GM19324 (cell line): ENCODE measurements around the gene KRTAP4-1.
"Not testable (repeated sequence)": the region's sequence is repeated elsewhere in the genome, so short reads cannot be mapped to it uniquely, and the experiment has no call there.

ENCODE experiments used
- ATAC-seq: cut with Tn5 transposase; IDR thresholded peaks from one replicate; pipeline ENCODE4 v1.9.1; 2021; ENCODE audit warnings: mild to moderate bottlenecking, moderate library complexity; ENCODE audit not compliant: unreplicated experiment, low FRiP score

KRTAP4-1 gene

DNA sequence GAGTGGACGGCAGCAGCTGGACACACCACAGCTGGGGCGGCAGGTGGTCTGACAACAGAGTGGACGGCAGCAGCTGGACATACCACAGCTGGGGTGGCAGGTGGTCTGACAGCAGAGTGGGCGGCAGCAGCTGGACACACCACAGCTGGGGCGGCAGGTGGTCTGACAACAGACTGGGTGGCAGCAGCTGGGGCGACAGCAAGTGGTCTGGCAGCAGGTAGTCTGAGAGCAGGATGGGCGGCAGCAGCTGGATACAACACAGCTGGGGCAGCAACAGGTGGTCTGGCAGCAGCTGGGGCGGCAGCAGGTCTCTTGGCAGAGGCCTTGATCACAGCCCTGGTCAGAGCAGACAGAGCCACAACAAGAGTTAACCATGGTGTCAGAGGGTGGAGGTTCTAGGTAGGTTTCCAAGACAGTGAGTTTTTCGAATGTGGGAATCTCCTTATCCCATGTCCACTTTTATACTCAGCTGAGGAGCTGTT is at the start of gene KRTAP4-1:
Gene KRTAP4-1, minus strand, starts transcription at position 432 of the 482 bp plus-strand sequence. Its CDS starts 57 bp downstream, at position 375.
- no peak for ATAC-seq

- not testable (repeated sequence) for ATAC-seq
Measured at GRCh38 chr17:41232399-41233105, 47.8 kb upstream of the KRTAP4-1 start, which contains the start of gene KRTAP9-3. KRTAP9-3 (plus strand) TSS chr17:41232449; CDS start chr17:41232502, 53 bp downstream.

GRCh38 chr17:41231731-41232130 is 47.0 kb upstream of the KRTAP4-1 start:
- no peak for ATAC-seq

DNA sequence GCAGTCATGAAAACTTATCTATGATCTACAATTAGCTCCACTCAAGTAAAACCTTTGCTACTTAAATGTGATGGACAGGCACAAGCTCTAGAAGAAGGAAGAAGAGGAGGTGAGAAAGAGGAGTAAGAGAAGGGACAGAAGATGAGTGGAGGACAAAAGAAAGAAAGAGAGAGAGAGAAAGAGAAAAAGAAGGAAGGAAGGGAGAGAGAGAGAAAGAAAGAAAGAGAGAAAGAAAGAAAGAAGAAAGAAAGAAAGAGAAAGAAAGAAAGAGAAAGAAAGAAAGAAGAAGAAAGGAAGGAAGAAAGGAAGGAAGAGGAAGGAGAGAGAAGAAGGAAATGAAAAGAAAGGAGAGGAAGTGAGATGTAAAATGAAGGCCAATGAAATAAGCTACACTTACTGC is 45.4 kb upstream of the KRTAP4-1 start:
- ATAC-seq = no peak

- ATAC-seq = not testable (repeated sequence)
Measured at GRCh38 chr17:41226598-41227095, 41.9 kb upstream of the KRTAP4-1 start, which contains the start of gene KRTAP9-2. KRTAP9-2 (plus strand) TSS chr17:41226648; CDS start chr17:41226655, 7 bp downstream.

DNA sequence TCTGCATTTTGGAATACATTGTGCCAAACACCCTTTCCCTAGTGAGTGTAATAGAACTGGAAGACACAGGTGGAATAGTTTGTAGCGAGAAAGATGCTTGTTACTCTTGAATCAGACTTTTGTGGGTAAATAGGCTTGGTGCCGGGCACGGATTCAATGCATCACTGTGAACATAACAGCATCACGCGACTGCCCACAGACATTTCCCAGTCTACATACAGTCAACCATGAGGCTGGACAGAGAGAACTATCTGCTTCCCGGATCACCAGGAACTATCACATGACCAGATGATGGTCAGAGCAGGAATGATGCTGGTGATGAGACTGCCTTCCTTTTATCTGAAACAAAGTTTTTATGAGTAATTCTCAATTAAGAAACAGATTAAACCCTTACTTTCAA is 41.3 kb upstream of the KRTAP4-1 start:
- ATAC-seq = no peak

- ATAC-seq = no peak
Measured at GRCh38 chr17:41223821-41224220, 39.1 kb upstream of the KRTAP4-1 start.

- no peak for ATAC-seq
Measured at GRCh38 chr17:41215681-41216080, 31.0 kb upstream of the KRTAP4-1 start.

DNA sequence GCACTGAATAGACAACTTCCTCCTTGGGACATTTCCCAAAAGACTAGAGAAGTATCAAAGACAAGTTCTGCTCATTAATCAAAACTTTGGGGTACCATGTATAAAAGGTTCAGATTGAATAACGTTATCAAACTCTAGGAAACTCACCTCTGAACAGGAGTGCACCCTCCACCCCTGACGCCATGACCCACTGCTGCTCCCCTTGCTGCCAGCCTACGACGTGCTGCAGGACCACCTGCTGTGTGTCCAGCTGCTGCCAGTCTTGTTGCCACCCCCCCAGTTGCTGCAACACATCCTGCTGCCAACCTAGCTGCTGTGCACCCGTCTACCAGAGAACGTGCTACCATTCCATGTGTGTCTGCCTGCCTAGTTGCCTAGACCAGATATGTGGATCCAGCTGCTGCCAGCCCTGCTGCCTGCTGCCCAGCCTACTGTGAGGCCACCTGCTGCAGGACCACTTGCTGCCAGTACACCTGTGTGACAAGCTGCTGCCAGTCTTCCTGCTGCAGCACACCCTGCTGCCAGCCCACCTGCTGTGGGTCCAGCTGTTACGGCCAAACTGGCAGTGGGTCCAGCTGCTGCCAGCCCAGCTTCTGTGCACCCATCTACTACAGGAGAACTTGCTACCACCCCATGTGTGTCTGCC is 27.9 kb upstream of the KRTAP4-1 start:
- no peak for ATAC-seq

- ATAC-seq = no peak
Measured at GRCh38 chr17:41211845-41212466, 27.2 kb upstream of the KRTAP4-1 start.

DNA sequence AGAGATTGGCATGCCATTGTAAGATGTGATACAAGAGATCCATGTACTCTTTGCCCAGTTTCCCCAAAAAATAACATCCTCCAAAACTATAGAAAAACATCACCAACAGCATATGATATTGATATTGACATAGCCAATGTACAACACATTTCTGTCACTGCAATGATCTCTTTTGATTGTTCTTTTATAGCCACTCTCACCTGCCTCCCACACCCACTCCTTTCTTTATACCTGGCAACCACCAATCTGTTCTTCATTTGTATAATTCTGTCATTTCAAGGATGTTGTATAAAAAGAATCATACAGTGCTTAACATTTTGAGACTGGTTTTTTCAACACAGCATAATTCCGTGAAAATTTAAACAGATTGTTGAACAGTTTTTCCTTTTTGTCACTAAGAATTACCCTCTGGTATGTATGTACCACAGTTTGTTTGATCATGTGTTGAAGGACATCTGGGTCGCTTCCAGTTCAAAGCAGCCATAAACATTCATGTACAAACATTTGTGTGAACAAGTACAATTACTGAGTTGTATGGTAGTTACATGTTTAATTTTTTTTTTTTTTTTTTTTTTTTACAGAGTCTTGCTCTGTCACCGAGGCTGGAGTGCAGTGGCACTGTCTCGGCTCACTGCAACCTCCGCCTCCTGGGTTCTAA is 14.8 kb upstream of the KRTAP4-1 start:
- ATAC-seq = no peak

DNA sequence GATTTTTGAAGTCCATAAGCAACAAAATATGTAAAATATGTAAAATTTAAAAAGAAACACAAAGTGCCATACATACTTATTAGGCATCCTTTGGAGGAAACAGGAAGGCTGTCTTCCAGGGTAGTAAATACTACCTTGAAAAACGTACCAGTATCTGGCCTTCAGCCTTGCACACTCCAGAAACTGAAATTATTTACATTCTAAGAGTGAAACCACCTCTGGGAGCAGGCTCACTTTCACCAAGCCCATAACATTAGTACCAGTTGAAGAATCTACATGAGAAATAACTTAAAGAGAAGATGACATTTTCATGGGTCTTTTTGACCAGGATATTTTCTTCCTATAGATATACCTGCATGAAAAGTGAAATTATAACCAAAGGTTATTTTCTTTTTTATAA is 11.4 kb upstream of the KRTAP4-1 start:
- ATAC-seq = no peak

DNA sequence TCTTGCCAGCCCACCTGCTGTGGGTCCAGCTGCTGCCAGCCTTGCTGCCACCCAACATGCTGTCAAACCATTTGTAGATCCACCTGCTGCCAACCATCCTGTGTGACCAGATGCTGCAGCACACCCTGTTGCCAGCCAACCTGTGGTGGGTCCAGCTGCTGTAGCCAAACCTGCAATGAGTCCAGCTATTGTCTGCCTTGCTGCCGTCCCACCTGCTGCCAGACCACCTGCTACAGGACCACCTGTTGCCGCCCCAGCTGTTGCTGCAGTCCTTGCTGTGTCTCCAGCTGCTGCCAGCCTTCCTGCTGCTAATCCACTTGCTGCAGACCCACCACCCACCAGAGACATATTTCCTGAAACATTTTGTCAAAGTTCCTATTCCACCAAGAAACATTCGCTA is 5.6 kb upstream of the KRTAP4-1 start:
- no peak for ATAC-seq

DNA sequence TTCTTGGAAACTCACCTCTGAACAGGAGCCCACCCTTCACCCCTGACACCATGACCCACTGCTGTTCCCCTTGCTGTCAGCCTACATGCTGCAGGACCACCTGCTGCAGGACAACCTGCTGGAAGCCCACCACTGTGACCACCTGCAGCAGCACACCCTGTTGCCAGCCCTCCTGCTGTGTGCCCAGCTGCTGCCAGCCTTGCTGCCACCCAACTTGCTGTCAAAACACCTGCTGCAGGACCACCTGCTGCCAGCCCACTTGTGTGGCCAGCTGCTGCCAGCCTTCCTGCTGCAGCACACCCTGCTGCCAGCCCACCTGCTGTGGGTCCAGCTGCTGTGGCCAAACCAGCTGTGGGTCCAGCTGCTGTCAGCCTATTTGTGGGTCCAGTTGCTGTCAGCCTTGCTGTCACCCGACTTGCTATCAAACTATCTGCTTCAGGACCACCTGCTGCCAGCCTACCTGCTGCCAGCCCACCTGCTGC is 5.2 kb upstream of the KRTAP4-1 start, which contains the start of gene KRTAP9-1:
Gene KRTAP9-1, plus strand, starts transcription at position 51 of the 482 bp plus-strand sequence. Its CDS starts 0 bp downstream, at position 51.
- ATAC-seq = not testable (repeated sequence)

DNA sequence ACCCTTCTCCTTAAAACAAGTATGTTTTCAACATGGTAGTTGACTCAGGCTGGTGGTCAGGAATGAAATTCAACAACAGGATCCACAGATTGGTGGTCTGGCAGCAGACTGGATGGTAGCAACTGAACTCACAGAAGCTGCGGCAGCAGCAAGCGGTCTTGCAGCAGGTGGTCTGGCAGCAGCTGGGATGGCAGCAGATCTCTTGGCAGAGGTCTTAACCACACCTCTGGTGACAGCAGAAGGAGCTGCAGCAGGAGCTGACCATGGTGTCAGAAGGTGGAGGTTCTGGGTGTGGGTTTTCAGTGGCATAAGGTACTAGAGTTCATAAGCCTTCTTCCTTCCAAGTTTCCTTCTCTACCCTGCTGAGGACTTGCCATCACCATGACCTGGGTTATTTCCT is 2.2 kb upstream of the KRTAP4-1 start:
- ATAC-seq = no peak

GRCh38 chr17:41185001-41185400 is 290 bp upstream of the KRTAP4-1 start:
- ATAC-seq = no peak

- no peak for ATAC-seq
Measured at GRCh38 chr17:41178843-41179616, 5.7 kb downstream of the KRTAP4-1 start.

- ATAC-seq = no peak
Measured at GRCh38 chr17:41178341-41178740, 6.4 kb downstream of the KRTAP4-1 start.

GRCh38 chr17:41177727-41178271 is 6.9 kb downstream of the KRTAP4-1 start, which contains the start of gene KRTAP4-2:
KRTAP4-2 (minus strand) TSS chr17:41178221; CDS start chr17:41178164, 57 bp downstream.
- no peak for ATAC-seq
